RWPE2 (cell line): ENCODE results near the gene OR11H7.
"Not testable (repeated sequence)": the region's sequence is repeated elsewhere in the genome, so short reads cannot be mapped to it uniquely, and the experiment has no call there.

Source experiments
- ATAC-seq: fragments of 200-7000 bp; cut with Tn5 transposase; 3 replicates; pipeline ENCODE4 v1.9.1; 2021; ENCODE audit warnings: low read depth
- DNase-seq: peaks from one replicate; pipeline ENCODE4 v3.0.0-alpha.2; 2020; ENCODE audit warnings: low spot score
- H3K27ac ChIP-seq: fragments of 450-650 bp; 2 replicates; pipeline ENCODE4 v1.5.1; 2017; ENCODE audit warnings: mild to moderate bottlenecking; ENCODE audit not compliant: poor library complexity, severe bottlenecking
- H3K27me3 ChIP-seq: fragments of 250-450 bp; sonication (Bioruptor Pico); 2 replicates; pipeline ENCODE4 v1.5.1; 2021; ENCODE audit warnings: mild to moderate bottlenecking, moderate library complexity; ENCODE audit not compliant: insufficient read depth, poor library complexity, severe bottlenecking
- H3K36me3 ChIP-seq: fragments of 250-450 bp; sonication (Bioruptor Pico); 2 replicates; pipeline ENCODE4 v1.5.1; 2020; ENCODE audit warnings: low read depth, mild to moderate bottlenecking, moderate library complexity
- H3K4me1 ChIP-seq: fragments of 250-450 bp; sonication (Bioruptor Pico); 2 replicates; pipeline ENCODE4 v1.5.1; 2021; ENCODE audit warnings: mild to moderate bottlenecking, moderate library complexity; ENCODE audit not compliant: insufficient read depth, poor library complexity, severe bottlenecking
- H3K4me3 ChIP-seq: fragments of 250-450 bp; sonication (Bioruptor Pico); 2 replicates; pipeline ENCODE4 v1.5.1; 2021; ENCODE audit warnings: mild to moderate bottlenecking, moderate library complexity; ENCODE audit not compliant: severe bottlenecking
- H3K9me3 ChIP-seq: fragments of 250-450 bp; sonication (Bioruptor Pico); 2 replicates; pipeline ENCODE4 v1.5.1; 2021; ENCODE audit warnings: mild to moderate bottlenecking, moderate library complexity; ENCODE audit not compliant: severe bottlenecking
- CTCF ChIP-seq: fragments of 450-650 bp; IDR thresholded peaks from one replicate; pipeline ENCODE4 v1.5.1; 2017; ENCODE audit warnings: mild to moderate bottlenecking, moderate library complexity; ENCODE audit not compliant: poor library complexity, severe bottlenecking

Gene OR11H7

GRCh38 chr14:20197459-20197858 is 31.3 kb upstream of the OR11H7 start:
- Histone ChIP-seq H3K4me1 (no peaks in the 10 kb centered on the region), H3K27ac (no peak overlapping the region), H3K4me3 (no peak overlapping the region), H3K27me3 (peaks cover 34% of the 10 kb centered on the region), H3K36me3 (no peaks in the 10 kb centered on the region), H3K9me3 (no peaks in the 10 kb centered on the region)
- TF ChIP-seq CTCF = no peak
- no peak for ATAC-seq
- no peak for DNase-seq

GRCh38 chr14:20198991-20199390 is 29.8 kb upstream of the OR11H7 start:
- Histone ChIP-seq H3K27me3 (peaks cover 22% of the 10 kb centered on the region), H3K4me3 (no peak overlapping the region), H3K9me3 (no peaks in the 10 kb centered on the region), H3K27ac (no peak overlapping the region), H3K4me1 (no peaks in the 10 kb centered on the region), H3K36me3 (no peaks in the 10 kb centered on the region)
- ATAC-seq (no peak), DNase-seq (no peak)
- no peak for TF ChIP-seq CTCF

- DNase-seq (no peak), ATAC-seq (no peak)
- Histone ChIP-seq H3K4me1 (no peaks in the 10 kb centered on the region), H3K4me3 (no peak overlapping the region), H3K27ac (no peak overlapping the region), H3K9me3 (no peaks in the 10 kb centered on the region), H3K27me3 (peaks cover 9% of the 10 kb centered on the region), H3K36me3 (no peaks in the 10 kb centered on the region)
- TF ChIP-seq CTCF = no peak
These were observed 24.1 kb upstream of the OR11H7 start for GRCh38 chr14:20204721-20205120.

- H3K4me3 ChIP-seq = no peak overlapping the region
- H3K36me3 ChIP-seq = no peaks in the 10 kb centered on the region
- H3K27ac ChIP-seq = no peak overlapping the region
- H3K27me3 ChIP-seq = peaks cover 3% of the 10 kb centered on the region
- ATAC-seq (no peak), DNase-seq (no peak)
- no peaks in the 10 kb centered on the region for H3K4me1 ChIP-seq
- no peak for TF ChIP-seq CTCF
- no peaks in the 10 kb centered on the region for H3K9me3 ChIP-seq
These were observed 19.2 kb upstream of the OR11H7 start for GRCh38 chr14:20209595-20209994.

- H3K27me3 ChIP-seq, H3K36me3 ChIP-seq, H3K4me3 ChIP-seq, H3K9me3 ChIP-seq, H3K4me1 ChIP-seq, ATAC-seq, H3K27ac ChIP-seq, DNase-seq: not testable (repeated sequence)
These were observed 16.4 kb upstream of the OR11H7 start for GRCh38 chr14:20212406-20212805.
